SK-N-SH (cell line): ENCODE results near the gene COL5A1. TPM values are rescaled to one million over a fixed set of nuclear protein-coding genes. Genes with fewer than 3 reads are reported as not detected.

ENCODE experiments used
- CTCF ChIA-PET: fragments of 300-600, 350-600 bp; formaldehyde crosslinking; extraction: SDS; loops from one replicate; lab custom pipeline; 2021; lab: Yijun Ruan, JAX
- POLR2A ChIA-PET: fragments of 350-600 bp; sonication (Branson Sonifier 250); formaldehyde crosslinking; extraction: SDS; loops from one replicate; lab custom pipeline; 2020; ENCODE audit warnings: antibody characterized with exemption, inconsistent platforms; lab: Yijun Ruan, JAX
- DNase-seq: peaks from one replicate; pipeline ENCODE4 v3.0.0; 2012
- H2AFZ ChIP-seq: fragments of 200-600 bp; sonication (generic); 2 replicates; pipeline ENCODE4 v1.8.1; 2016; ENCODE audit warnings: antibody characterized with exemption, mild to moderate bottlenecking, low read depth
- H3F3A ChIP-seq: fragments of 200-600 bp; sonication (generic); replicated peaks from 2 replicates; pipeline ENCODE3; 2016; ENCODE audit warnings: antibody characterized with exemption, mild to moderate bottlenecking; ENCODE audit not compliant: insufficient read depth
- H3K27ac ChIP-seq, 2 experiments: fragments of 200-500 bp in 1 of 2; fragments of 200-600 bp in 1 of 2; sonication (Bioruptor generic) in 1 of 2; sonication (generic), shearing (Covaris generic) in 1 of 2; 2 replicates each; pipeline versions ENCODE4 v1.5.1 to v1.6.1; 2014 to 2016; ENCODE audit warnings: low read depth in 2 of 2, inconsistent platforms in 1 of 2, low read length in 1 of 2, mild to moderate bottlenecking in 1 of 2, mixed read lengths in 1 of 2
- H3K27me3 ChIP-seq: fragments of 200-600 bp; sonication (generic), shearing (Covaris generic); 2 replicates; pipeline ENCODE4 v1.6.1; 2016; ENCODE audit warnings: mixed run types; ENCODE audit not compliant: insufficient read depth
- H3K36me3 ChIP-seq, 2 experiments: fragments of 200-500 bp in 1 of 2; fragments of 200-600 bp in 1 of 2; sonication (Bioruptor generic) in 1 of 2; sonication (generic) in 1 of 2; replicated peaks in 1 of 2; 2 replicates each; pipeline versions ENCODE3 to v1.5.1; 2014 to 2016; ENCODE audit warnings: low read length in 1 of 2, mild to moderate bottlenecking in 1 of 2; ENCODE audit not compliant: insufficient read depth in 2 of 2, control insufficient read depth in 1 of 2
- H3K4me1 ChIP-seq, 2 experiments: fragments of 200-500 bp in 1 of 2; fragments of 200-600 bp in 1 of 2; sonication (Bioruptor generic) in 1 of 2; sonication (generic), shearing (Covaris generic) in 1 of 2; 2 replicates each; pipeline versions ENCODE4 v1.5.1 to v1.6.1; 2014 to 2016; ENCODE audit warnings: low read depth in 1 of 2, low read length in 1 of 2, mixed run types in 1 of 2; ENCODE audit not compliant: insufficient read depth in 2 of 2, control insufficient read depth in 1 of 2
- H3K4me2 ChIP-seq: fragments of 200-600 bp; sonication (generic), shearing (Covaris generic); 2 replicates; pipeline ENCODE4 v1.6.1; 2017; ENCODE audit warnings: mixed run types
- H3K4me3 ChIP-seq, 2 experiments: fragments of 200-500 bp in 1 of 2; fragments of 200-600 bp in 1 of 2; sonication (Bioruptor generic) in 1 of 2; sonication (generic), shearing (Covaris generic) in 1 of 2; 2 replicates each; pipeline versions ENCODE4 v1.5.1 to v1.8.1; 2014 to 2016; ENCODE audit warnings: low read depth in 2 of 2, inconsistent platforms in 1 of 2, low read length in 1 of 2, mild to moderate bottlenecking in 1 of 2, mixed read lengths in 1 of 2, moderate library complexity in 1 of 2
- H3K79me2 ChIP-seq: fragments of 200-600 bp; sonication (generic); 2 replicates; pipeline ENCODE4 v1.8.1; 2017; ENCODE audit warnings: mild to moderate bottlenecking; ENCODE audit not compliant: insufficient read depth
- H3K9ac ChIP-seq: fragments of 200-600 bp; sonication (generic); 2 replicates; pipeline ENCODE4 v1.6.1; 2017; ENCODE audit warnings: mixed run types
- H3K9me2 ChIP-seq: fragments of 200-600 bp; sonication (generic); 2 replicates; pipeline ENCODE4 v1.6.1; 2017; ENCODE audit warnings: mixed run types
- H3K9me3 ChIP-seq: fragments of 200-600 bp; sonication (generic); 2 replicates; pipeline ENCODE4 v1.6.1; 2017; ENCODE audit warnings: mixed run types, mild to moderate bottlenecking, moderate library complexity
- H4K20me1 ChIP-seq: fragments of 200-600 bp; sonication (generic); 2 replicates; pipeline ENCODE4 v1.6.1; 2017; ENCODE audit warnings: mild to moderate bottlenecking, mixed run types; ENCODE audit not compliant: insufficient read depth
- MEF2A ChIP-seq: IDR thresholded peaks from 2 replicates; pipeline ENCODE4 v1.4.0; 2012; ENCODE audit warnings: low read depth, borderline replicate concordance
- MXI1 ChIP-seq: IDR thresholded peaks from 2 replicates; pipeline ENCODE4 v1.6.1; 2012; ENCODE audit warnings: mild to moderate bottlenecking, low read depth, low read length, improper control_type of control experiment
- NRF1 ChIP-seq: IDR thresholded peaks from 2 replicates; pipeline ENCODE4 v1.6.1; 2012; ENCODE audit warnings: low read depth, mild to moderate bottlenecking, low read length
- RAD21 ChIP-seq: IDR thresholded peaks from 2 replicates; pipeline ENCODE4 v1.6.1; 2012; ENCODE audit warnings: mild to moderate bottlenecking, low read length
- RCOR1 ChIP-seq: fragments of 150-350 bp; IDR thresholded peaks from 2 replicates; pipeline ENCODE4 v1.6.1; 2017; ENCODE audit warnings: antibody characterized with exemption, low read length
- SIN3A ChIP-seq: IDR thresholded peaks from 2 replicates; pipeline ENCODE4 v1.6.1; 2012; ENCODE audit warnings: low read depth, mild to moderate bottlenecking, low read length, moderate library complexity, borderline replicate concordance
- SMC3 ChIP-seq: IDR thresholded peaks from 2 replicates; pipeline ENCODE4 v1.6.1; 2012; ENCODE audit warnings: low read depth, low read length, improper control_type of control experiment
- TAF1 ChIP-seq: IDR thresholded peaks from 2 replicates; pipeline ENCODE4 v1.6.1; 2012; ENCODE audit warnings: low read depth, mild to moderate bottlenecking, low read length, moderate library complexity, borderline replicate concordance
- YY1 ChIP-seq: IDR thresholded peaks from 2 replicates; pipeline ENCODE4 v1.4.0; 2012; ENCODE audit warnings: low read depth, mild to moderate bottlenecking
- WGBS: methylation state at CpG from one replicate; pipeline ENCODE4 v1.1.6; 2017; ENCODE audit warnings: low lambda C conversion rate; 5-methylcytosine and 5-hydroxymethylcytosine counted together
- polyA plus RNA-seq, 3 experiments: library from polyadenylated mRNA; depleted of rRNA; stranded (reverse); fragments of >200 nt; gene quantifications; 2 replicates each; pipeline ENCODE4 v1.2.3, GENCODE V29; 2012
- TF ChIP-seq, protein P1 (sequence below): IDR thresholded peaks from 2 replicates; pipeline ENCODE4 v1.6.1; 2012; ENCODE audit warnings: mild to moderate bottlenecking, low read depth, low read length, moderate library complexity
- TF ChIP-seq, protein P2 (sequence below): IDR thresholded peaks from 2 replicates; pipeline ENCODE4; 2012
- TF ChIP-seq, protein P3 (sequence below): fragments of 200-600 bp; sonication (generic); IDR thresholded peaks from 2 replicates; pipeline ENCODE4 v1.6.1; 2017; ENCODE audit warnings: antibody characterized with exemption, mild to moderate bottlenecking, moderate library complexity
- TF ChIP-seq, protein P4 (sequence below): IDR thresholded peaks from 2 replicates; pipeline ENCODE4 v1.4.0; 2012; ENCODE audit warnings: low read depth, borderline replicate concordance
- TF ChIP-seq, protein P5 (sequence below): IDR thresholded peaks from 2 replicates; pipeline ENCODE4 v1.4.0; 2012; ENCODE audit warnings: low read depth, borderline replicate concordance
- TF ChIP-seq, protein P6 (sequence below): fragments of 150-350 bp; IDR thresholded peaks from 2 replicates; pipeline ENCODE4 v1.6.1; 2017; ENCODE audit warnings: antibody characterized with exemption, low read length, low read depth, borderline replicate concordance

The COL5A1 gene
- polyA plus RNA-seq, 1 of the 3 experiments (the other 2 are of a cell fraction) = 73.8 TPM

DNA sequence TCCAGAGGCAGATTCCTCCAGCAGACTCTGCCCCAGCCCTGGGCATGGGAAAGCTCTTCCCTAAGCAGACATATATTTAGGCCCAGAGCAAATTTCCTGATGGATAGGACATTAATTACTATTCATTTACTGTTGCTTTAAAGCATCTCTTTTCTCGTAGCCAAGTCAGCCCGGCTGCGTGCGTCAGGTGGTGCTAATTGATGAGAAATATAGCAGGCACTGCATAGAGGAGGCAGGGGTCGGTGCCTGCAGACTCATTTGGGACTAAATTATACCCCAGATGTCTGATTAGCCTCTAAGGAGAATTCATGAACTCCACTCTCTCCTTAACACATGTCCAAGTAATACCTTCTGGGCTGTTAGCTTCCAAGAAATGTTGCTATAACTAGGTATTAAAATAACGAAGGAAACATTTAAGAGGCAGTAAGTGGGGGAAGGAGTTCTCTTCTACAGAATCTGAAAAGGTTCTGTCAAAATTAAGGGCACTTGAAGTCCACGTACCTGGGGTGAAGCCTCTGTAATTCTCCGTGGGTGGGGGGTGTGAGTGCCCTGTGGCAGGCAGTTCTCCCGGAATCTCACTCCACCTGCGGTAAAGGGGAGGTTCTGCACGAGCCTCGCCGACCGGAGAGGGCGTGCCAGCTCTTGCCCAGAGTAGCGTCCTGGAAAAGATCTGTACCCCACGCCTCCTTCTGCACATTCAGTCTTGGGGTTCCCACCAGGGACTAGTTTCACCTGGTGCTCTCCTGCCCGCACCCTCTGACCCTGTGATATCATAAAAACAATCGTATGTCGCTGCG is 123.1 kb downstream of the COL5A1 start:
- H3K27me3 ChIP-seq = no peaks in the 10 kb centered on the region
- peaks cover 53 to 60% of the 10 kb centered on the region in 2 experiments for H3K36me3 ChIP-seq
- H3K79me2 ChIP-seq = peaks cover 70% of the 10 kb centered on the region
- H3K4me2 ChIP-seq = no peak overlapping the region
- DNase-seq = no peak
- H3K9me2 ChIP-seq = no peaks in the 10 kb centered on the region
- no peaks in the 10 kb centered on the region for H3K9me3 ChIP-seq
- H3K4me1 ChIP-seq = peaks cover 0 to 13% of the 10 kb centered on the region in 2 experiments; a peak in 1 of 4 replicates
- no peak overlapping the region for H3K4me3 ChIP-seq
- no peak overlapping the region for H3K9ac ChIP-seq
- ChIA-PET CTCF (interaction anchor here (1.3 to 2.2 kb wide), 2 partner anchors 14 to 315 kb away, joined by 4 to 12 read pairs; no protein-coding TSS in a partner anchor), POLR2A (no interaction called here)
- no peak overlapping the region for H3K27ac ChIP-seq
- peaks cover 40% of the 10 kb centered on the region for H3F3A ChIP-seq
- TF ChIP-seq RAD21 = no peak
- TF ChIP-seq RCOR1 = no peak
- TF ChIP-seq, protein P1, sequence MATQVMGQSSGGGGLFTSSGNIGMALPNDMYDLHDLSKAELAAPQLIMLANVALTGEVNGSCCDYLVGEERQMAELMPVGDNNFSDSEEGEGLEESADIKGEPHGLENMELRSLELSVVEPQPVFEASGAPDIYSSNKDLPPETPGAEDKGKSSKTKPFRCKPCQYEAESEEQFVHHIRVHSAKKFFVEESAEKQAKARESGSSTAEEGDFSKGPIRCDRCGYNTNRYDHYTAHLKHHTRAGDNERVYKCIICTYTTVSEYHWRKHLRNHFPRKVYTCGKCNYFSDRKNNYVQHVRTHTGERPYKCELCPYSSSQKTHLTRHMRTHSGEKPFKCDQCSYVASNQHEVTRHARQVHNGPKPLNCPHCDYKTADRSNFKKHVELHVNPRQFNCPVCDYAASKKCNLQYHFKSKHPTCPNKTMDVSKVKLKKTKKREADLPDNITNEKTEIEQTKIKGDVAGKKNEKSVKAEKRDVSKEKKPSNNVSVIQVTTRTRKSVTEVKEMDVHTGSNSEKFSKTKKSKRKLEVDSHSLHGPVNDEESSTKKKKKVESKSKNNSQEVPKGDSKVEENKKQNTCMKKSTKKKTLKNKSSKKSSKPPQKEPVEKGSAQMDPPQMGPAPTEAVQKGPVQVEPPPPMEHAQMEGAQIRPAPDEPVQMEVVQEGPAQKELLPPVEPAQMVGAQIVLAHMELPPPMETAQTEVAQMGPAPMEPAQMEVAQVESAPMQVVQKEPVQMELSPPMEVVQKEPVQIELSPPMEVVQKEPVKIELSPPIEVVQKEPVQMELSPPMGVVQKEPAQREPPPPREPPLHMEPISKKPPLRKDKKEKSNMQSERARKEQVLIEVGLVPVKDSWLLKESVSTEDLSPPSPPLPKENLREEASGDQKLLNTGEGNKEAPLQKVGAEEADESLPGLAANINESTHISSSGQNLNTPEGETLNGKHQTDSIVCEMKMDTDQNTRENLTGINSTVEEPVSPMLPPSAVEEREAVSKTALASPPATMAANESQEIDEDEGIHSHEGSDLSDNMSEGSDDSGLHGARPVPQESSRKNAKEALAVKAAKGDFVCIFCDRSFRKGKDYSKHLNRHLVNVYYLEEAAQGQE = no peak
- no peak for TF ChIP-seq NRF1
- no peak for TF ChIP-seq YY1
- TF ChIP-seq, protein P2, sequence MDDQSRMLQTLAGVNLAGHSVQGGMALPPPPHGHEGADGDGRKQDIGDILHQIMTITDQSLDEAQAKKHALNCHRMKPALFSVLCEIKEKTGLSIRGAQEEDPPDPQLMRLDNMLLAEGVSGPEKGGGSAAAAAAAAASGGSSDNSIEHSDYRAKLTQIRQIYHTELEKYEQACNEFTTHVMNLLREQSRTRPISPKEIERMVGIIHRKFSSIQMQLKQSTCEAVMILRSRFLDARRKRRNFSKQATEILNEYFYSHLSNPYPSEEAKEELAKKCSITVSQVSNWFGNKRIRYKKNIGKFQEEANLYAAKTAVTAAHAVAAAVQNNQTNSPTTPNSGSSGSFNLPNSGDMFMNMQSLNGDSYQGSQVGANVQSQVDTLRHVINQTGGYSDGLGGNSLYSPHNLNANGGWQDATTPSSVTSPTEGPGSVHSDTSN = no peak
- TF ChIP-seq, protein P3, sequence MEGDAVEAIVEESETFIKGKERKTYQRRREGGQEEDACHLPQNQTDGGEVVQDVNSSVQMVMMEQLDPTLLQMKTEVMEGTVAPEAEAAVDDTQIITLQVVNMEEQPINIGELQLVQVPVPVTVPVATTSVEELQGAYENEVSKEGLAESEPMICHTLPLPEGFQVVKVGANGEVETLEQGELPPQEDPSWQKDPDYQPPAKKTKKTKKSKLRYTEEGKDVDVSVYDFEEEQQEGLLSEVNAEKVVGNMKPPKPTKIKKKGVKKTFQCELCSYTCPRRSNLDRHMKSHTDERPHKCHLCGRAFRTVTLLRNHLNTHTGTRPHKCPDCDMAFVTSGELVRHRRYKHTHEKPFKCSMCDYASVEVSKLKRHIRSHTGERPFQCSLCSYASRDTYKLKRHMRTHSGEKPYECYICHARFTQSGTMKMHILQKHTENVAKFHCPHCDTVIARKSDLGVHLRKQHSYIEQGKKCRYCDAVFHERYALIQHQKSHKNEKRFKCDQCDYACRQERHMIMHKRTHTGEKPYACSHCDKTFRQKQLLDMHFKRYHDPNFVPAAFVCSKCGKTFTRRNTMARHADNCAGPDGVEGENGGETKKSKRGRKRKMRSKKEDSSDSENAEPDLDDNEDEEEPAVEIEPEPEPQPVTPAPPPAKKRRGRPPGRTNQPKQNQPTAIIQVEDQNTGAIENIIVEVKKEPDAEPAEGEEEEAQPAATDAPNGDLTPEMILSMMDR = no peak
- TF ChIP-seq, protein P4, sequence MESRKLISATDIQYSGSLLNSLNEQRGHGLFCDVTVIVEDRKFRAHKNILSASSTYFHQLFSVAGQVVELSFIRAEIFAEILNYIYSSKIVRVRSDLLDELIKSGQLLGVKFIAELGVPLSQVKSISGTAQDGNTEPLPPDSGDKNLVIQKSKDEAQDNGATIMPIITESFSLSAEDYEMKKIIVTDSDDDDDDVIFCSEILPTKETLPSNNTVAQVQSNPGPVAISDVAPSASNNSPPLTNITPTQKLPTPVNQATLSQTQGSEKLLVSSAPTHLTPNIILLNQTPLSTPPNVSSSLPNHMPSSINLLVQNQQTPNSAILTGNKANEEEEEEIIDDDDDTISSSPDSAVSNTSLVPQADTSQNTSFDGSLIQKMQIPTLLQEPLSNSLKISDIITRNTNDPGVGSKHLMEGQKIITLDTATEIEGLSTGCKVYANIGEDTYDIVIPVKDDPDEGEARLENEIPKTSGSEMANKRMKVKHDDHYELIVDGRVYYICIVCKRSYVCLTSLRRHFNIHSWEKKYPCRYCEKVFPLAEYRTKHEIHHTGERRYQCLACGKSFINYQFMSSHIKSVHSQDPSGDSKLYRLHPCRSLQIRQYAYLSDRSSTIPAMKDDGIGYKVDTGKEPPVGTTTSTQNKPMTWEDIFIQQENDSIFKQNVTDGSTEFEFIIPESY = no peak
- no peak for TF ChIP-seq TAF1
- no peak for TF ChIP-seq MXI1
- no peak for TF ChIP-seq SIN3A
- TF ChIP-seq SMC3 = no peak
- TF ChIP-seq, protein P5, sequence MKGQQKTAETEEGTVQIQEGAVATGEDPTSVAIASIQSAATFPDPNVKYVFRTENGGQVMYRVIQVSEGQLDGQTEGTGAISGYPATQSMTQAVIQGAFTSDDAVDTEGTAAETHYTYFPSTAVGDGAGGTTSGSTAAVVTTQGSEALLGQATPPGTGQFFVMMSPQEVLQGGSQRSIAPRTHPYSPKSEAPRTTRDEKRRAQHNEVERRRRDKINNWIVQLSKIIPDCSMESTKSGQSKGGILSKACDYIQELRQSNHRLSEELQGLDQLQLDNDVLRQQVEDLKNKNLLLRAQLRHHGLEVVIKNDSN = no peak
- TF ChIP-seq, protein P6, sequence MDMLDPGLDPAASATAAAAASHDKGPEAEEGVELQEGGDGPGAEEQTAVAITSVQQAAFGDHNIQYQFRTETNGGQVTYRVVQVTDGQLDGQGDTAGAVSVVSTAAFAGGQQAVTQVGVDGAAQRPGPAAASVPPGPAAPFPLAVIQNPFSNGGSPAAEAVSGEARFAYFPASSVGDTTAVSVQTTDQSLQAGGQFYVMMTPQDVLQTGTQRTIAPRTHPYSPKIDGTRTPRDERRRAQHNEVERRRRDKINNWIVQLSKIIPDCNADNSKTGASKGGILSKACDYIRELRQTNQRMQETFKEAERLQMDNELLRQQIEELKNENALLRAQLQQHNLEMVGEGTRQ = no peak
- no peak for TF ChIP-seq MEF2A
- no peak overlapping the region for H2AFZ ChIP-seq
- WGBS = 96% methylated on average over 16 of the region's 21 CpGs
- peaks cover 55% of the 10 kb centered on the region for H4K20me1 ChIP-seq
